Natural killer cell (primary cell): ENCODE measurements around the gene MPEG1. TPM values are rescaled to one million over a fixed set of nuclear protein-coding genes. Genes with fewer than 3 reads are reported as not detected.

Experiments
- ATAC-seq, 3 donors: fragments of 150-1000 bp in 2 of 3; fragments of 200-7000 bp in 1 of 3; cut with Tn5 transposase; 1 replicate in 1 of 3; 2 replicates in 2 of 3; pipeline ENCODE4 v1.10.0; 2021; ENCODE audit warnings: mild to moderate bottlenecking in 2 of 3, moderate library complexity in 2 of 3
- DNase-seq, 2 donors: peaks; one replicate each; pipeline versions ENCODE4 v3.0.0 to v3.0.0-alpha.2; 2013 to 2021; ENCODE audit warnings: mixed read lengths in 1 of 2
- H3K27ac ChIP-seq: one replicate; pipeline ENCODE4 v1.5.1; 2013; ENCODE audit warnings: mild to moderate bottlenecking, low read length
- H3K27me3 ChIP-seq: one replicate; pipeline ENCODE4 v1.6.1; 2013; ENCODE audit warnings: low read length; ENCODE audit not compliant: control insufficient read depth, insufficient read depth
- H3K36me3 ChIP-seq: one replicate; pipeline ENCODE4 v1.6.1; 2013; ENCODE audit warnings: low read length; ENCODE audit not compliant: control insufficient read depth, insufficient read depth
- H3K4me1 ChIP-seq: one replicate; pipeline ENCODE4 v1.6.1; 2013; ENCODE audit warnings: low read length; ENCODE audit not compliant: control insufficient read depth, insufficient read depth
- H3K4me3 ChIP-seq: one replicate; pipeline ENCODE4 v1.5.1; 2013; ENCODE audit warnings: low read length
- H3K9me3 ChIP-seq: one replicate; pipeline ENCODE4 v1.6.1; 2013; ENCODE audit warnings: low read length; ENCODE audit not compliant: control insufficient read depth, insufficient read depth
- H3K27ac Mint-ChIP-seq, 2 donors: one replicate each; pipeline ENCODE4 v1.8.0; 2022; ENCODE audit warnings: mild to moderate bottlenecking in 2 of 2, mixed read lengths in 2 of 2, moderate library complexity in 1 of 2
- H3K27me3 Mint-ChIP-seq, 2 donors: one replicate each; pipeline ENCODE4 v1.8.0; 2022; ENCODE audit warnings: low read depth in 2 of 2, mixed read lengths in 2 of 2
- H3K36me3 Mint-ChIP-seq: one replicate; pipeline ENCODE4 v1.8.0; 2022; ENCODE audit warnings: mixed read lengths
- H3K4me1 Mint-ChIP-seq, 2 donors: one replicate each; pipeline ENCODE4 v1.8.0; 2022; ENCODE audit warnings: mixed read lengths in 2 of 2
- H3K4me3 Mint-ChIP-seq: one replicate; pipeline ENCODE4 v1.8.0; 2022; ENCODE audit warnings: mild to moderate bottlenecking, moderate library complexity, mixed read lengths
- H3K9me3 Mint-ChIP-seq, 2 donors: one replicate each; pipeline ENCODE4 v1.8.0; 2022; ENCODE audit warnings: mixed read lengths in 2 of 2
- CTCF ChIP-seq: fragments of 200-600 bp; IDR thresholded peaks from one replicate; pipeline ENCODE4 v1.8.0; 2022; ENCODE audit warnings: antibody characterized with exemption
- WGBS: methylation state at CpG from one replicate; pipeline ENCODE4 v1.1.7; 2013; ENCODE audit warnings: missing lambda C conversion rate; ENCODE audit not compliant: insufficient coverage; 5-methylcytosine and 5-hydroxymethylcytosine counted together
- intact Hi-C: fragments of 100-400 bp; cut with micrococcal nuclease; formaldehyde crosslinking; loops from one replicate; pipeline ENCODE4 v1.14.2; 2022
- total RNA-seq, 4 donors: library from RNA; stranded (reverse); fragments of 120-200 nt in 1 of 4; gene quantifications; one replicate each; pipeline versions ENCODE4 v1.2.3 to v1.2.4, GENCODE V29; 2013 to 2022

Gene MPEG1
- 10 to 100 TPM; 11.1 to 20.0 (median 19.6) TPM for total RNA-seq
- 108 TPM for total RNA-seq (2013)

DNA sequence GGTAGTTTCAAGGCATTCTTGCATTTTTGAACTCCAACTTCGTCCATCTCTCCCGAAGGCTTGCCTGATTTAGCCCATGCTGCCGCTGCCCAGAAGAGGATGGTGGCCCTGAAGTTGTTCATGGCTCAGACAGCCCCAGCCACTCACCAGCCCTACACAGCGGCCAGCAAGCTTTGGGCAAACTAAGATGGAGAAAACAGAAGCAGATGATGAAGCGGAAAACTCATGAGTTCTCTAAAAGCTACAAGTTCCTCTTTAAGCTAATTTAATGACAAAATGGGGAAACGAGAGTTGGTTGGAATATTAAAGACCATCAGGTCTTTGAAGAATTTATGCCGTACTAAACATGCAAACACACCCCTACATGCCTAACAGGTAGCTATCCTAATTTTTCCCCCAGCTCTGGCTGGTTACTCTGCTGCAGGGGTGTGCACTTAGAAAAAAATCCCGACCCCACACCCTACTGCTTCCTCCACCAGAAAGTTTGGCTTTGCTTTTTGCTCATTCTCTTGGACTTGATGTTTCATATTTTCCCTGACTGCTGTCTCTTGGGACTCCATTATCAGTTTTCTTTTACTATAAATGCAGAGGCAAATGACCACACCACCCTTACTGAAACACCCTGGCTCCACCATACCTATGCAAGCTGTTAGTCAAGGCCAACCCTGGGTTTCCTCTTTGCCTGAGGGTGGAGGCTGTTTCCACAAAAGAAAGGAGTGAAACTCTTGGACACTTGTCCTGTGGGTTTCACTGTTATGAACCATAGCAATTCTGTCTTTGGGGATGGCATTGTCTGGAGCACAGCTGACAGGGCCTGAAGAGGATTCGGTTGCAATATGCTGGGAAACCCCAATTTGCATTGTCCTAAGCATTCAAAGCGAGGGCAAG lies at the start of gene MPEG1:
TSS of gene MPEG1 (minus strand) at position 184 of the 888 bp plus-strand sequence. CDS start at position 122, 62 bp downstream.
- no peak for TF ChIP-seq CTCF
- H3K4me3 ChIP-seq, result peak within 1 kb of the TSS; percentile 42
- no peak within 1 kb of the TSS for H3K27ac Mint-ChIP-seq
- H3K27me3 ChIP-seq, result no peaks in the 10 kb centered on the region
- peaks cover 10% of the 10 kb centered on the region for H3K4me1 ChIP-seq
- WGBS, result 56% methylated on average over 9 of the region's 10 CpGs
- H3K36me3 ChIP-seq, result no peaks in the 10 kb centered on the region
- no peak for ATAC-seq
- peaks cover 0 to 6% of the 10 kb centered on the region in 2 donors for H3K27me3 Mint-ChIP-seq
- H3K9me3 Mint-ChIP-seq, result no peaks in the 10 kb centered on the region
- H3K36me3 Mint-ChIP-seq, result no peaks in the 10 kb centered on the region
- no peak within 1 kb of the TSS for H3K4me3 Mint-ChIP-seq
- intact Hi-C loops, result no loop called here
- no peak for DNase-seq
- peaks cover 9 to 15% of the 10 kb centered on the region in 2 donors for H3K4me1 Mint-ChIP-seq
- H3K9me3 ChIP-seq, result no peaks in the 10 kb centered on the region
- peak within 1 kb of the TSS; percentile 61 for H3K27ac ChIP-seq

- H3K27ac Mint-ChIP-seq, result no peak overlapping the region
- peaks cover 0 to 3% of the 10 kb centered on the region in 2 donors for H3K27me3 Mint-ChIP-seq
These were observed 49.6 kb upstream of the MPEG1 start for GRCh38 chr11:59262177-59262818.

GRCh38 chr11:59261150-59261549 lies 48.4 kb upstream of the MPEG1 start:
- Mint-ChIP-seq H3K27ac (no peak overlapping the region), H3K9me3 (no peaks in the 10 kb centered on the region), H3K36me3 (no peaks in the 10 kb centered on the region), H3K4me3 (no peak overlapping the region), H3K27me3 (peaks cover 0 to 3% of the 10 kb centered on the region in 2 donors), H3K4me1 (no peaks in the 10 kb centered on the region)
- Histone ChIP-seq H3K4me3 (no peak overlapping the region), H3K27ac (no peak overlapping the region), H3K9me3 (no peaks in the 10 kb centered on the region), H3K36me3 (no peaks in the 10 kb centered on the region), H3K27me3 (no peaks in the 10 kb centered on the region), H3K4me1 (peaks cover 4% of the 10 kb centered on the region)
- 92% methylated on average over 2 of the region's 2 CpGs for whole genome bisulfite sequencing
- no peak for ATAC-seq
- no peak for TF ChIP-seq CTCF
- intact Hi-C loops, result no loop called here
- no peak for DNase-seq

More at GRCh38 chr11:59262177-59262818, 49.6 kb upstream of the MPEG1 start:
- Histone ChIP-seq H3K4me1 (peaks cover 11% of the 10 kb centered on the region), H3K36me3 (no peaks in the 10 kb centered on the region), H3K27me3 (no peaks in the 10 kb centered on the region), H3K4me3 (no peak overlapping the region), H3K27ac (no peak overlapping the region), H3K9me3 (no peaks in the 10 kb centered on the region)
- intact Hi-C loops, result no loop called here
- WGBS, result 77% methylated on average over 6 of the region's 7 CpGs
- DNase-seq (no peak), ATAC-seq (no peak)
- no peak for TF ChIP-seq CTCF
- H3K4me3 Mint-ChIP-seq, result no peak overlapping the region
- H3K9me3 Mint-ChIP-seq, result no peaks in the 10 kb centered on the region
- no peaks in the 10 kb centered on the region for H3K36me3 Mint-ChIP-seq
- peaks cover 4% of the 10 kb centered on the region in 2 donors for H3K4me1 Mint-ChIP-seq
